ENCODE data around the gene CAMK1D. TPM values are rescaled to one million over a fixed set of nuclear protein-coding genes. Genes with fewer than 3 reads are reported as not detected.

Gene CAMK1D
- total and polyA plus RNA-seq, 11 donors: 1.4 to 16.0 (median 2.5) TPM

- Histone ChIP-seq H3K27me3 (no peaks in the 10 kb centered on the region), H3K4me3 (no peak overlapping the region), H3K4me1 (no peaks in the 10 kb centered on the region), H3K27ac (no peak overlapping the region), H3K9me3 (peaks cover 0 to 13% (median 3%) of the 10 kb centered on the region in 12 donors), H3K36me3 (no peaks in the 10 kb centered on the region)
- intact Hi-C loops (cut with DNase I): no loop called here
- ATAC-seq: no peak
- DNase-seq: no peak
- WGBS, 4 donors: 86 to 90% (median 89%) methylated on average over 12 of the region's 12 CpGs
- TF ChIP-seq, protein P1, sequence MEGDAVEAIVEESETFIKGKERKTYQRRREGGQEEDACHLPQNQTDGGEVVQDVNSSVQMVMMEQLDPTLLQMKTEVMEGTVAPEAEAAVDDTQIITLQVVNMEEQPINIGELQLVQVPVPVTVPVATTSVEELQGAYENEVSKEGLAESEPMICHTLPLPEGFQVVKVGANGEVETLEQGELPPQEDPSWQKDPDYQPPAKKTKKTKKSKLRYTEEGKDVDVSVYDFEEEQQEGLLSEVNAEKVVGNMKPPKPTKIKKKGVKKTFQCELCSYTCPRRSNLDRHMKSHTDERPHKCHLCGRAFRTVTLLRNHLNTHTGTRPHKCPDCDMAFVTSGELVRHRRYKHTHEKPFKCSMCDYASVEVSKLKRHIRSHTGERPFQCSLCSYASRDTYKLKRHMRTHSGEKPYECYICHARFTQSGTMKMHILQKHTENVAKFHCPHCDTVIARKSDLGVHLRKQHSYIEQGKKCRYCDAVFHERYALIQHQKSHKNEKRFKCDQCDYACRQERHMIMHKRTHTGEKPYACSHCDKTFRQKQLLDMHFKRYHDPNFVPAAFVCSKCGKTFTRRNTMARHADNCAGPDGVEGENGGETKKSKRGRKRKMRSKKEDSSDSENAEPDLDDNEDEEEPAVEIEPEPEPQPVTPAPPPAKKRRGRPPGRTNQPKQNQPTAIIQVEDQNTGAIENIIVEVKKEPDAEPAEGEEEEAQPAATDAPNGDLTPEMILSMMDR (IDR thresholded peaks at IDR 0.05): no peak
- TF ChIP-seq POLR2A (IDR thresholded peaks at IDR 0.05): no peak
Measured at GRCh38 chr10:12381536-12382156, 32.3 kb downstream of the CAMK1D start.

- WGBS, 4 donors: 93 to 100% (median 98%) methylated on average over 1 of the region's 1 CpG
- H3K27me3 ChIP-seq: no peaks in the 10 kb centered on the region
- TF ChIP-seq, protein P1 (IDR thresholded peaks at IDR 0.05): no peak
- no peak for TF ChIP-seq POLR2A (IDR thresholded peaks at IDR 0.05)
- no peak for DNase-seq
- no peak overlapping the region for H3K4me3 ChIP-seq
- intact Hi-C loops (cut with DNase I): no loop called here
- H3K9me3 ChIP-seq: peaks cover 0 to 13% (median 3%) of the 10 kb centered on the region in 12 donors
- no peaks in the 10 kb centered on the region for H3K36me3 ChIP-seq
- no peak overlapping the region for H3K27ac ChIP-seq
- no peak for ATAC-seq
- no peaks in the 10 kb centered on the region for H3K4me1 ChIP-seq
Measured at GRCh38 chr10:12382157-12382548, 32.8 kb downstream of the CAMK1D start.

DNA sequence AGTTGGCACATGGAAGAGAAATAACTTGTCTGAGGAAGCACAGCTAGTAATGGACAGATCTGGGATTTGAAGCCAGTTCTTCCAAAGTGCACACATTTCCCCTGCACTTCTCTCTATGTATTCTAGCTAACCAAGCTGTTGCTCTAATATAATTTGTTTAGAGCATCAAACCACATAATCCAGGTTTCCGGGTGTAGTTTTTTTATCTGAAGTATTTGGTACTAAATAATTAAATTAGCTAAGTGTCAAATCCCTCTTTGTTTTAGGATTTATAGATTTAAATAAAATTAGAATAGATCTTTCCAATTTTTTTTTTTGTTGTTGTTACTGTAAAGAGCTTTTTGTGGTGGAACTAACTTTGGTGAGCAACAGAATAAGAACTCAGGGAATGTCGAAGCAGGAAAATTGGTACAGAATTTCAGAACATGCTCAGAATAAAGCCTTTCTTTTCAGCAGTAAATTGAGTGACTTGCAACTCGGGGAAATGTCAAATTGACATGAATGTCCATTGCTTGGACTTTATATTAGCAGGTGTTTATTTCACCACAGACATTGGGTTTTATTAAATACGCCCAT, 33.7 kb downstream of the CAMK1D start:
- WGBS, 4 donors: 88 to 94% (median 90%) methylated on average over 4 of the region's 4 CpGs
- Histone ChIP-seq H3K9me3 (peaks cover 0 to 13% (median 3%) of the 10 kb centered on the region in 12 donors), H3K4me3 (no peak overlapping the region), H3K4me1 (no peaks in the 10 kb centered on the region), H3K36me3 (no peaks in the 10 kb centered on the region), H3K27ac (no peak overlapping the region), H3K27me3 (no peaks in the 10 kb centered on the region)
- no peak for TF ChIP-seq POLR2A (IDR thresholded peaks at IDR 0.05)
- TF ChIP-seq, protein P1 (IDR thresholded peaks at IDR 0.05): no peak
- intact Hi-C loops (cut with DNase I): loop anchor here in 1 of 10 donors (1.0 kb wide), 1 partner anchor 21 kb away; no protein-coding TSS in a partner anchor
- DNase-seq: no peak
- ATAC-seq: no peak

GRCh38 chr10:12384906-12385305, 35.6 kb downstream of the CAMK1D start:
- Histone ChIP-seq H3K4me1 (peaks cover 0 to 14% (median 7%) of the 10 kb centered on the region in 12 donors), H3K36me3 (no peaks in the 10 kb centered on the region), H3K27ac (no peak overlapping the region), H3K4me3 (no peak overlapping the region), H3K27me3 (peaks cover 0 to 3% (median 0%) of the 10 kb centered on the region in 9 donors), H3K9me3 (peaks cover 0 to 13% (median 3%) of the 10 kb centered on the region in 12 donors)
- no peak for DNase-seq
- TF ChIP-seq POLR2A (IDR thresholded peaks at IDR 0.05): no peak
- TF ChIP-seq, protein P1 (IDR thresholded peaks at IDR 0.05): no peak
- intact Hi-C loops (cut with DNase I): no loop called here
- ATAC-seq: no peak
- WGBS, 4 donors: 93 to 97% (median 95%) methylated on average over 2 of the region's 2 CpGs

Data from heart left ventricle (tissue), 16 donors.